AG09309 (cell line): ENCODE measurements around the gene MEN1.

Experiments
- DNase-seq: peaks from one replicate; pipeline ENCODE4 v3.0.0-alpha.2; 2010; ENCODE audit warnings: low read depth
- H3K4me3 ChIP-seq: 2 replicates; pipeline ENCODE4 v1.5.1; 2011; ENCODE audit warnings: mild to moderate bottlenecking, low read depth, low read length, moderate library complexity; ENCODE audit not compliant: control insufficient read depth
- CTCF ChIP-seq: IDR thresholded peaks from 2 replicates; pipeline ENCODE4 v1.5.1; 2011; ENCODE audit warnings: mild to moderate bottlenecking, low read depth, low read length, inconsistent platforms; ENCODE audit not compliant: insufficient read depth, control insufficient read depth; ENCODE audit errors: missing control alignments

The MEN1 gene

GRCh38 chr11:64772303-64773018 is 37.9 kb downstream of the MEN1 start:
- no peak overlapping the region for H3K4me3 ChIP-seq
- DNase-seq = no peak
- TF ChIP-seq CTCF = no peak

DNA sequence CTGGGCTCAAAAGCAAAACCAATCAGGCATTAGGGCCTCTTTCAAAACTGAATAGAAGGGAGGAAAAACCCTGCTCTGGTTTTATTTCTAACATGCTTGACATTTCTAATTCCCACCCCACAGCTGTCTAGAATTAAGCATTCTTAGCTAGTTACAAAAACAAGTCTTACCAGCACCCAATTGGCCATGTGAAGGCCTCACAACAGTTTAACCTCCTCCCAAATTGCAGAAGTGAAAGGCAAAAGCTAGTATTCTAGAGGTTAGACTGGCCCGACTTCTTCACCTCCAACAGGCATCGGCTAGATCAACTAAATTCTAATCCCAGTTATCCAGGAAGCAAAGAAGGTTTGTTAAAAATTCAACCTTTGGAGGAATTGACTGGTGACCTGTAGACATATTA is 38.5 kb downstream of the MEN1 start:
- TF ChIP-seq CTCF = no peak
- DNase-seq = no peak
- no peak overlapping the region for H3K4me3 ChIP-seq

GRCh38 chr11:64770120-64770519 is 40.2 kb downstream of the MEN1 start:
- no peak for TF ChIP-seq CTCF
- DNase-seq = no peak
- no peak overlapping the region for H3K4me3 ChIP-seq

DNA sequence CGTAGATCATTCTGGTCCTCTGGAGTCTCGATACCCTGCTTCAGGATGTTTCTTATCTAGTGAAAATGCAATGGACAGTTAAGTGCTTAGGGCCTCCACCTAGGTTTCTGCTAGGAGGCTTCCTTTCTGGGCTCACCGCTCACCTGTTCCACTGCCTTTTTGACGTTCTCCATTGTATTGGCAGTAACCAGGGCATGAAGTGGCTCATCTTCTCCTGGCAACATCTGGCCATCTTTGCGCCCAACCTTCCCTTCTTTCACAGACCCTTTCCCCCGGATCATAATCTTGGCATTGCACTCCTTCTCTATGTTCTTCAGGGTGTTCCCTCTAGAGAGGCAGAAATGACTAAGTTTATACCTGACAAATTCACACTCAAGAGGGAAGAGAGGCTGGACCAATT is 41.1 kb downstream of the MEN1 start:
- DNase-seq = no peak
- H3K4me3 ChIP-seq = no peak overlapping the region
- TF ChIP-seq CTCF = no peak

- TF ChIP-seq CTCF = no peak
- H3K4me3 ChIP-seq = no peak overlapping the region
- no peak for DNase-seq
These were observed 42.1 kb downstream of the MEN1 start for GRCh38 chr11:64768300-64768694.

DNA sequence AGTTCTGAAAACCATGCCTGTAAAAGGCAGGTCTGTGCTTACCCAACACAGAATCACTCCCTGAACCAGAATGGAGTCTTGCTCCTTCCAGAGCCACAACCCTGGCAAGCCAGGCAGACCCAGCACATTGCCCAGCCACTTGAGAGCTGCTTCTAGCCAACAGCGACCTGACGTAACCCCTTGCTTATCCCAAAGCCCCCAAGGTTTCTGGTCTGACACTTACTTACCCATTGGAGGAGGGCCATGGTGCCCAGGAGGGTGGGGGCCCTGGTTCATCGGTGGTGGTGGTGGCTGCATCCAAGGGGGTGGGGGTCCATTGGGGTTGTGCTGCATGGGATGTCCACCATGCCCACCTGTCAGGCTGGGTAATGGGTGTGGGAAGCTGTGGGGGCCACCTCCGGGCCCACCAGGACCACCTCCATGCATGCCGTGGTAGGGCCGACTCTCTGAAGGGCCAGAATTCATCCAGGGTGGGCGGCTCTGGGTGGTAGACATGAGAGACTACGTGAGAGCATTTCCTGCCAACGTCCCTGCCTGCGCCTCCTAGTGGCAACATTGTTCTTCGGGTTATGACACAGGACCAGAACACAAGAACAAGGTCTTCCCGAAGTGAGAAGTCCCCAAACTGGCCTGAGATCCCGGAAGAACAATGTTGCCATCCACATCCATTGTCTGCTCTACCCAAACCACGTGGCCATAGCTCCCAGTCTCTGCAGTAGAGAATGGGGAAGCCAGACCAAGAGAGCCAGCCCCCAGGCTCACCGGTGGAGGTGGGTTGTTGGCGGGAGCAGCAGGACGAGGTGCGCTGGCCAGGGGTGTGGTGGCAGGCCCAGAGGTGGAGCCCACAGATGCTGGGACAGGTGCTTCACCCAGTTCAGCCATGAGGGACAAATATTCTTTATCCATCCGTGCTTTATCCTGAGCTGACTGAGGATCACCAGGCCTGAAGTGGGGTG is 42.7 kb downstream of the MEN1 start:
- no peak overlapping the region for H3K4me3 ChIP-seq
- no peak for DNase-seq
- peak; percentile 75 for TF ChIP-seq CTCF
